ENCODE measurements around the gene ST7. TPM values are rescaled to one million over a fixed set of nuclear protein-coding genes. Genes with fewer than 3 reads are reported as not detected.
A peak's percentile ranks its signal among the peaks of the same experiment; 100 is the strongest.

Gene ST7
- polyA plus RNA-seq, 1 donor from 2014 or later = 76.8 TPM

- no peak overlapping the region for H3K4me2 ChIP-seq (ENCODE audit: low read length)
- no peak overlapping the region for H3K27ac ChIP-seq (ENCODE audit: low read length)
- no peaks in the 10 kb centered on the region for H3F3A ChIP-seq (ENCODE audit: insufficient read depth, low read length, poor library complexity, severe bottlenecking)
- no peak overlapping the region for H3K9ac ChIP-seq (ENCODE audit: low read length)
- TF ChIP-seq TAF1 (IDR thresholded peaks at IDR 0.05; ENCODE audit: low read depth) = no peak
- peak; percentile 55 for TF ChIP-seq RAD21 (conservative IDR thresholded peaks at IDR 0.05)
- no peak for TF ChIP-seq MXI1 (conservative IDR thresholded peaks at IDR 0.05; ENCODE audit: poor library complexity, severe bottlenecking)
- no peak for TF ChIP-seq EP300 (conservative IDR thresholded peaks at IDR 0.05; ENCODE audit: poor library complexity, severe bottlenecking)
- TF ChIP-seq POLR2AphosphoS5 (IDR thresholded peaks at IDR 0.05) = no peak
- TF ChIP-seq EZH2 (IDR thresholded peaks at IDR 0.05; ENCODE audit: borderline replicate concordance, insufficient read depth, low read length, poor library complexity, severe bottlenecking) = no peak
- peak; percentile 55 for TF ChIP-seq SMC3 (conservative IDR thresholded peaks at IDR 0.05; ENCODE audit: poor library complexity)
- TF ChIP-seq, protein P1, sequence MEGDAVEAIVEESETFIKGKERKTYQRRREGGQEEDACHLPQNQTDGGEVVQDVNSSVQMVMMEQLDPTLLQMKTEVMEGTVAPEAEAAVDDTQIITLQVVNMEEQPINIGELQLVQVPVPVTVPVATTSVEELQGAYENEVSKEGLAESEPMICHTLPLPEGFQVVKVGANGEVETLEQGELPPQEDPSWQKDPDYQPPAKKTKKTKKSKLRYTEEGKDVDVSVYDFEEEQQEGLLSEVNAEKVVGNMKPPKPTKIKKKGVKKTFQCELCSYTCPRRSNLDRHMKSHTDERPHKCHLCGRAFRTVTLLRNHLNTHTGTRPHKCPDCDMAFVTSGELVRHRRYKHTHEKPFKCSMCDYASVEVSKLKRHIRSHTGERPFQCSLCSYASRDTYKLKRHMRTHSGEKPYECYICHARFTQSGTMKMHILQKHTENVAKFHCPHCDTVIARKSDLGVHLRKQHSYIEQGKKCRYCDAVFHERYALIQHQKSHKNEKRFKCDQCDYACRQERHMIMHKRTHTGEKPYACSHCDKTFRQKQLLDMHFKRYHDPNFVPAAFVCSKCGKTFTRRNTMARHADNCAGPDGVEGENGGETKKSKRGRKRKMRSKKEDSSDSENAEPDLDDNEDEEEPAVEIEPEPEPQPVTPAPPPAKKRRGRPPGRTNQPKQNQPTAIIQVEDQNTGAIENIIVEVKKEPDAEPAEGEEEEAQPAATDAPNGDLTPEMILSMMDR (IDR thresholded peaks at IDR 0.05; ENCODE audit: poor library complexity, severe bottlenecking) = peak; percentile 68
- no peaks in the 10 kb centered on the region for H3K9me3 ChIP-seq (ENCODE audit: low read length)
- no peaks in the 10 kb centered on the region for H3K79me2 ChIP-seq (replicated peaks; ENCODE audit: insufficient read depth, low read length)
- no peaks in the 10 kb centered on the region for H4K20me1 ChIP-seq (ENCODE audit: insufficient read depth)
- no peak overlapping the region for H2AFZ ChIP-seq (ENCODE audit: low read depth, low read length)
- peaks cover 20% of the 10 kb centered on the region for H3K36me3 ChIP-seq (ENCODE audit: insufficient read depth, low read length)
- no peaks in the 10 kb centered on the region for H3K9me2 ChIP-seq (ENCODE audit: insufficient read depth, low read length)
- H3K27me3 ChIP-seq (ENCODE audit: insufficient read depth, low read depth, low read length) = no peaks in the 10 kb centered on the region
- no peak overlapping the region for H3K4me3 ChIP-seq (ENCODE audit: low read length)
These were observed 259.9 kb downstream of the ST7 start for GRCh38 chr7:117212969-117213877.

GRCh38 chr7:117216010-117216409 is 262.7 kb downstream of the ST7 start:
- TF ChIP-seq POLR2AphosphoS5 (IDR thresholded peaks at IDR 0.05) = no peak
- no peak for TF ChIP-seq REST (IDR thresholded peaks at IDR 0.05; ENCODE audit: borderline replicate concordance)
- TF ChIP-seq RAD21 (conservative IDR thresholded peaks at IDR 0.05) = no peak
- no peak for TF ChIP-seq SMC3 (conservative IDR thresholded peaks at IDR 0.05; ENCODE audit: poor library complexity)
- H3K9ac ChIP-seq (ENCODE audit: low read length) = no peak overlapping the region

More at GRCh38 chr7:117216010-117216409, 262.7 kb downstream of the ST7 start:
- H3K9me3 ChIP-seq (ENCODE audit: low read length) = no peaks in the 10 kb centered on the region
- no peak overlapping the region for H3K27ac ChIP-seq (ENCODE audit: low read length)
- peaks cover 13% of the 10 kb centered on the region for H3K36me3 ChIP-seq (ENCODE audit: insufficient read depth, low read length)
- H3K27me3 ChIP-seq (ENCODE audit: insufficient read depth, low read depth, low read length) = no peaks in the 10 kb centered on the region
- H3K4me2 ChIP-seq (ENCODE audit: low read length) = no peak overlapping the region
- H3K79me2 ChIP-seq (replicated peaks; ENCODE audit: insufficient read depth, low read length) = no peaks in the 10 kb centered on the region
- H3K9me2 ChIP-seq (ENCODE audit: insufficient read depth, low read length) = no peaks in the 10 kb centered on the region
- H3F3A ChIP-seq (ENCODE audit: insufficient read depth, low read length, poor library complexity, severe bottlenecking) = no peaks in the 10 kb centered on the region
- no peak overlapping the region for H2AFZ ChIP-seq (ENCODE audit: low read depth, low read length)
- no peaks in the 10 kb centered on the region for H4K20me1 ChIP-seq (ENCODE audit: insufficient read depth)
- H3K4me3 ChIP-seq (ENCODE audit: low read length) = no peak overlapping the region
